Stromal cell of bone marrow (primary cell): ENCODE data around the gene PPP2R2D.

ENCODE experiments used
- DNase-seq: peaks from one replicate; pipeline ENCODE4 v3.0.0-alpha.2; 2012; ENCODE audit warnings: low read depth

The PPP2R2D gene

GRCh38 chr10:131889755-131890154 is 11.1 kb upstream of the PPP2R2D start:
- no peak for DNase-seq

- no peak for DNase-seq
These were observed 10.3 kb upstream of the PPP2R2D start for GRCh38 chr10:131890276-131891195.

DNA sequence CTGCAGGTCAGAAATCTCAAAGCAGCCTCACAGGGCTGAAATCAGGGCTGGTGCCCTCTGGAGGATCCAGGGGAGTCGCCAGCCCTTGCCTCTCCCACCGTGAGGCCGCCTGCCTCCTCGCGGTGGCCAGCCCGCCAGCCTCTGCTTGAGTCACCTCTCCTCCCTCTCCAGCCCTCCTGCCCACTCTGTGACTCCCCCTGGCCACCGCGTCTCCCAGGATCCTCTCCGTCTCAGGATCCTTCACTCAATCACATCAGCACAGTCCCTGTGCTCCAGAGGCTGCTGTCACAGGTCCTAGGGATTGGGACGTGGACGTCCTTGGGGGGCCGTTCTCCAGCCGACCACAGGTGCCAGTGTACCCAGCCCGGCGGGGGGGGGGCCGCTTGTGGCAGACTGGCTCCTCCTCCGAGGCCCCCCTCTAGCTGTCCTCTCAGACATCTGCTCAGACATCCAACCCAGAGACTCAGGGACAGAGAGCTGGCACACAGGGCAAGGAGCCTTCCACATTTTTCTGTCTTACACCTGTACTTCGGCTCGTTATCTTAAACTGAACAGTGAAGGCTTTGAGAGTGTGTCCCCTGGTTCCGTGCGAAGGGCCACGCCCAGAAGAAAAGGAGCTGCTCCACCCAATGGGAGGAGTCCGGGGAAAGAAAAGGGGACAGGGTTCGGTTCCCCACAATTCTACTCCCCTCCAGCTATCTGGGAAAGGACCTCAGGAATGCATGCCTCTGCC is 9.4 kb upstream of the PPP2R2D start:
- DNase-seq: no peak

DNA sequence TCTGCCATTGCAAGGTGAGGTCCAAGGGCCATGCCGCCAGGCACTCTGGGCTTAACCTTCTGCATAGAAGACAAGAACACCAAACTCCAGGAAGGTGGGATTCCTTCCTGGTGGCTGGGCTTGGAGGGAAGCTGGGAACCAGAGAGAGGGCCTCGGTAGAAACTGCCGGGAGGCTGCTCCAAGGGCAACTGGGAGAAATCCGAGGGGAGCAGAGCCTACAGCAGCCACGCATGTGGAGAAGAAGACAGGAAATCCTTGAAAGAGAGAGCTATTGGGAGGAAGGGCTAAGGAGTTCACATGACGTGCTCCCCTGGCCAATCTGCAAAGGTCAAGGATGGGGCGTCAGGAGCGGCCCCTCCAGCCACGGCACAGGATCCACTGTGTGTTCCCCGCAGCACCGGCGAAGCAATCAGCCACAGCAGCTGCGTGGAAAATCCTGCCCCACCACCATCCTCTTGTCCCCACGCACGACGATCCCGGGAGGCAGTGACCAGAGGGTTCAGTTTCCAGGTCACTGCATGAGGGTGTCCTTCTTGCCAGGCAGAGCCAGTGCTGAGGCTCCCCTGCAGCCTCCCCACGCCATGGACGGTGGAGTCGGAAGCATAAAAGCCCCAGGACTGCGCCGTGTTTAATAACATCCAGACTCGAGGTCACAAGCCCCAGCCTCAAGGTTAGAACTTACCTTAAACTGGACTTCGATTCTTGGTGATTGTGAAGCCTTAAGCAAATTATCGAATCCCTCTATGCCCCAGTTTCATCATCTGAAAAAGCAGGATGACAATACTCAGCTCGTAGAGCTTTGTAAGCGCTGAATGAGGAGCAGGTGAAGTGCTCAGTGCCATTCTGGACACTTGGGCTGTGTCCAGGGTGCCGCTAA is 8.6 kb upstream of the PPP2R2D start:
- DNase-seq: no peak

DNA sequence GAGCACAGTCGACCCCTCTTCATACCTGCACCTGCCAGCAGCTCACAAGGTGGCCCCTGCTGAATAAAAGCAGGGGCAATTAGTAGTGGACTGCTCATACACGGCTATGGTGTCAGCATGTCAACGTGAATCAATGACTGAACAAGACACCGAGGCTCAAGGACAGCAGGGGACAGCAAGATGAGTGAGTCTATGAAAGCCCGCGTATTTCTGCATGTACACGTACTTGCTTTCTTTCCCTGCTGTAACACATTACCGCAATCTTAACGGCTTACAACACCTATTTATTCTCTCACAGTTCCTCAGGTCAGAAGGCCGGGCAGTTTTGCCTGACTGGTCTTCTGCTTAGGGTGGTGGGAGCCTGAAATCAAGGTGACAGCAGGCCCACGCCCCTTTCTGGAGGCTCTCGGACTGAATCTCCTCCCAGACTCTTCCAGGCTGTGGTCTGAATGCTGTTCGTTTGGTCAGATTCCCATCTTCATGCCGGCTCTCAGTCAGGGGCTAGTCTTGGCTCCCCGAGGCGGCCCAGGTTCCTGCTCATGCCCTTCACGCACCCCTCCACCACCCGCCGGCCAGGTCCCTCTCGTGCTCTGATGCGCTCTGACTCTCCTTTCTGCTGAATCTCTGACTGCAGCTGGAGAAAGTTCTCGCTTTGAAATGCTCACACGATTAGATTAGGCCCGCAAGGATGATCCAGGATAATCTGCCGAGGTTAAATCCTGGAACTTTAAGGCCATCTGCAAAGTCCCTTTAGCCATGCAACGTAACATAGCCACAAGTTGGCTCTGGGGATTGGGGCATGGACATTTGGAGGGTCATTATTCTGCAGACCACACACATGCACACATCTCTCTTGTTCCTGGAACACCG is 7.8 kb upstream of the PPP2R2D start:
- DNase-seq: no peak

DNA sequence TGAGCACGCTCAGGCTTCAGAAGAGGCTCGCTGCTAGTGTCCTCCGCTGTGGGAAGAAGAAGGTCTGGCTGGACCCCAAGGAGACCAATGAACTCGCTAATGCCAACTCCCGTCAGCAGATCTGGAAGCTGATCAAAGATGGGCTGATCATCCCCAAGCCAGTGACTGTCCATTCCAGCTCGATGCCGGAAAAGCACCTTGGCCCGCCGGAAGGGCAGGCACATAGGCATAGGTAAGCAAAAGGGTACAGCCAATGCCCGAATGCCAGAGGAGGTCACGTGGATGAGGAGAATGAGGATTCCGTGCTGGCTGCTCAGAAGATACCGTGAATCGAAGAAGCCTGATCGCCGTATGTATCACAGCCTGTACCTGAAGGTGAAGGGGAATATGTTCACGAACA is 5.7 kb upstream of the PPP2R2D start:
- no peak for DNase-seq

DNA sequence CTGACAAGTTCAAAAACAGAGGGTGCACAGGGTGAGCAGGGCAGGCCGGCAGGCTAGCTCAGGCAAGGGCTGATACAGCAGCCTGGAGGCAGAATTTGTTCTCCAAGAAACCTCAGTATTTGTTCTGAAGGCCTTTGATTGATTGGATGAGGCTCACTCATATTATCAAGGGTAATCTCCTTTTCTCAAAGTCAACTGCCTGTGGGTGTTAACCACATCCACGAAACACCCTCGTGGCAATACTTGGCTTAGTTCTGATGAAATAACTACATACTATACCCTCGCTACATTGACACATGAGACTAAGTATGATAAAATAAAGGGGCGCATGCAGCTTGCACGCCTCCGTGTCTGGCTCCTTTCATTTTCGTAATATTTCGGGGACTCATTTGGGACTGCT is 4.4 kb upstream of the PPP2R2D start:
- no peak for DNase-seq

DNA sequence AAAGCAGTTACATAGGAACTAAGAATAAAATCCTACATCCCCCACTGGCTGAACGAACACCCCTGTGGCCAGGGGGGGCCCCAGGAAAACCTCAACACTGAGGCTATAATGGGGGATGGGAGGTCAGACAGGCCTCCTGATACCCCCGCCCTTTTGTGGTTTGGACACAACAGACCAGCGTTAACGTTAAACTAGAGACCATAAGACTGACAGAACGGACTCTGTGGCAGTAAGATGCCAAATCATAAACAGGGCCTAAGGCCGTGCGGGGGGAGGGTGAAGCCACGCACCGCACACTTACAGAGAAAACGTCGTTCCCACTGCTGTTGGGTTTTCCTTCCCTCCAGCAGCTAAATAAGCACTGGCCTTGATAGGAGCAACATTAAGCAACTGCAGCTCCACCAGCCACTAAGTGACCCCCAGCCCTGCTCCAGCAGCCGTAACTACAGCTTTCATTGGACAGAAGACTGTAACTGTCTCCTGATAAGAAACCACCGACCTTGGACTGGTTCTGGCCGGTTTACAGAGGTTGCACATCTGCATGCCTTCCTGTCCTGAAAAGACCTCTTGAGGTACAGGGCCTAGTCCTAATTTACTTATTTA is 3.4 kb upstream of the PPP2R2D start:
- DNase-seq: no peak

GRCh38 chr10:131898061-131898460 is 2.7 kb upstream of the PPP2R2D start:
- DNase-seq: no peak

DNA sequence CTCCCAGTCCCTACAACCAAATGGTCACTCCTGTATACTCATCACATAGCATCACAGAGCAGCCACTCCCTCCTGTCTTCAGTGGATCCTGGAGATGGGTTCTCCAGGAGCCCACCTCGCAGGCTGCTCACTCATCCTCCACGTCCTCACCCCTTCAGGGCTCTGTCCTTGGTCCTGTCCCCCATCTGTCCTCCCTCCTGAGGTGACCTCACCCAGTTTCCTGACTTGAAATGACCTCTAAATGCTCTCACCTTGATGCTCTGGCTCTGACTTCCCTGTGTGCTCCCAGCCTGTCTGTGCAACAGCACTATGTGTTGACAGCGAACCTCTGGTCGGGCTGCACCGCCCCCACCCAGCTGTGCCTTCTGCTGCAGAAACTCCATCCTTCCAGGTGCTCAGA is 2.1 kb upstream of the PPP2R2D start:
- DNase-seq: no peak

- no peak for DNase-seq
These were observed 1.6 kb upstream of the PPP2R2D start for GRCh38 chr10:131899116-131899690.

DNA sequence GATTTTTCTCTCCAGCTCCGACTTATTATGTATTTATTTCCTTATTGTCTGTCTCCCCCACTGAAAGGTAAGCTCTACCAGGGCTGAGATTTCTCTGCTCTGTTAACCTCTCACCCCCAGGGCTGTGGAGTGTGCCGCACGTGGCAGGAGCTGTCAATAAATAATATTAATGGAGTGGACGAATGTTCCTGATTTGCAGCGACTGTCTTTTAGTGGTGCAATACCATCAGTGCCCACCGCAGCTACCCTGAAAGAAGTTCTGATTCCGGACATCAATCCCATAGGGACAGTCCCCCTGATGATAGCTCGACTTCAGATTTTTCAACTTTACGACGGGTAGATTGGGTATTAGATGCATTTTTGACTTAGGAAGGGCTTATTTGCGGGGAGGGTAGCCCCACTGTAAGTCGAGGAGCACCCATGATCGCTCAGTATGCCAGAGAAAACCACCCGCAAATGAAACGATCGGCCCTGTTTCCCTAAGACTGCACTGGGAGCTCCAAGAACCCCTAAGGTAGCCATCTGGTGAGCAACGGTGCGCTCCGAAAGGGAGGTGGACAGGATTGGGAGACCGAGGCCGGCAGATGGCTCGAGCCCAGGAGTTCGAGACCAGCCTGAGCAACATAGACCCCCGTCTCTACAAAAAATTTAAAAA is 986 bp upstream of the PPP2R2D start:
- DNase-seq: no peak

GRCh38 chr10:131901181-131901829 is 497 bp downstream of the PPP2R2D start:
- DNase-seq: no peak

DNA sequence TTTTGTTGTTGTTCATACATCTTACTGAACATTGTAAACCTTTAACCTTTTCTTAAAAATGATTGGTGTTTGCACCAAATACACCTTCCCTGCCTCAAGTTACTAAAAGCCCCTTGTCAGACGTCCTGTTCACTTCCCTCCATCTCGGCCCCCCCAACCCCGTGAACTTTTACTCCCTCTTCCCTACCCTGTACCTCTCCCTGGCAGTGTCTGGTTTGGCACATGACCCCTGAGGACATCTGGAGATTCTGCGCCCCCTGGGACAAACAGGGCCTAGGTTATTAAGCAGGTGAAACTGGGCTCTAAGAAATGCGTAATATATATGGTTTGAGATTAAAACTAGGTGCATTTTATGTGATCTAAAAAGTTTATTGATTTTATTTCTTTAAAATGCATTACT is 1.4 kb downstream of the PPP2R2D start:
- DNase-seq: no peak

- DNase-seq: no peak
These were observed 1.9 kb downstream of the PPP2R2D start for GRCh38 chr10:131902691-131903090.

- DNase-seq: no peak
These were observed 4.4 kb downstream of the PPP2R2D start for GRCh38 chr10:131905267-131905571.

GRCh38 chr10:131905603-131906268 is 4.9 kb downstream of the PPP2R2D start:
- no peak for DNase-seq

DNA sequence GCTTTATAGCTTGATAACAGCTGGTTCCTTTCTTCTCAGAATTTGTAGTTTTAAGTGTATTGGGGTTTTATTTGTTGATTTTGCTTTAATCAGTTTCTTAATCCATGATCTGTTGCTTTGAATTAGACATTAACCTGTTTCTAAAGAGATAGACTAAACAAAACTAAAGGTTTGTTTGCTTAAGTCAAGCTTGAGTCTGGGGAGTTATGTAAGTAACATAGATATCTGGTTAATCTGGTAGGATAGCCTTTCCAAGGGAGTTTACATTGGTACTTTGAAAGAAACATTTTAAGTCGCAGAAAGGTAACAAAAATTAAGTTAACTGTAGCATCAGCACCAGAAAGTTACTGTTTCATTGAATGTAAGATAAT is 5.4 kb downstream of the PPP2R2D start:
- DNase-seq: no peak

- no peak for DNase-seq
These were observed 6.9 kb downstream of the PPP2R2D start for GRCh38 chr10:131907679-131908078.
